HFFc6 (cell line): ENCODE data around the gene CSNK1G3. TPM values are rescaled to one million over a fixed set of nuclear protein-coding genes. Genes with fewer than 3 reads are reported as not detected.
"Not testable (repeated sequence)": the region's sequence is repeated elsewhere in the genome, so short reads cannot be mapped to it uniquely, and the experiment has no call there.

Source experiments
- DNase-seq: peaks from one replicate; pipeline ENCODE4 v3.0.0-alpha.2; 2018
- H3K27ac Mint-ChIP-seq: 2 replicates; pipeline ENCODE4 v1.8.0; 2020; ENCODE audit warnings: mild to moderate bottlenecking, mixed read lengths
- H3K27me3 Mint-ChIP-seq: 2 replicates; pipeline ENCODE4 v1.8.0; 2021; ENCODE audit warnings: mild to moderate bottlenecking, moderate library complexity, mixed read lengths; ENCODE audit not compliant: insufficient read depth
- H3K36me3 Mint-ChIP-seq: 2 replicates; pipeline ENCODE4 v1.8.0; 2021; ENCODE audit warnings: low read depth, mixed read lengths
- H3K4me1 Mint-ChIP-seq: 2 replicates; pipeline ENCODE4 v1.8.0; 2020; ENCODE audit warnings: low read depth, mixed read lengths
- H3K4me3 Mint-ChIP-seq: 2 replicates; pipeline ENCODE4 v1.8.0; 2020; ENCODE audit warnings: mild to moderate bottlenecking, moderate library complexity, mixed read lengths
- H3K9me3 Mint-ChIP-seq: 2 replicates; pipeline ENCODE4 v1.8.0; 2020; ENCODE audit warnings: mild to moderate bottlenecking, mixed read lengths
- CTCF ChIP-seq: fragments of 200-600 bp; sonication (generic); IDR thresholded peaks from 2 replicates; pipeline ENCODE4 v1.5.0; 2021; ENCODE audit warnings: antibody characterized with exemption, mild to moderate bottlenecking
- total RNA-seq, 6 experiments: library from RNA; stranded (reverse); fragmentation: NEBNext Ultra II Directional; extraction: Animal tissue kit (Norgen Biotek cat#: 25700); gene quantifications; 2 replicates in 1 of 6; 3 replicates in 5 of 6; pipeline ENCODE4 v1.2.3, GENCODE V29; 2021

The CSNK1G3 gene
- total RNA-seq, 6 experiments from 2014 or later, result 28.9 to 40.0 (median 33.3) TPM

DNA sequence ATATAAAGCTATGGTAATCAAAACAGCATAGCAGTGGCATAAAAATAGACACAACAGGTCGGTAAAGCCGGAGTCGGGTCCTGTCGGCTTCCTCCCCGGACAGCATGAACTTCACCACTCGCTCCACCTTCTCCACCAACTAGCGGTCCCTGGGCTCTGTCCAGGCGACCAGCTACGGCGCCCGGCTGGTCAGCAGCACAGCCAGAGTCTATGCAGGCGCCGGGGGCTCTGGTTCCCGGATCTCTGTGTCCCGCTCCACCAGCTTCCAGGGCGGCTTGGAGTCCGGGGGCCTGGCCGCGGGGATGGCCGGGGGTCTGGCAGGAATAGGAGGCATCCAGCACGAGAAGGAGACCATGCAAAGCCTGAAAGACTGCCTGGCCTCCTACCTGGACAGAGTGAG is 124.0 kb downstream of the CSNK1G3 start:
- H3K27ac Mint-ChIP-seq, result no peak overlapping the region
- H3K36me3 Mint-ChIP-seq, result no peaks in the 10 kb centered on the region
- no peak overlapping the region for H3K4me3 Mint-ChIP-seq
- no peak for TF ChIP-seq CTCF
- no peaks in the 10 kb centered on the region for H3K4me1 Mint-ChIP-seq
- DNase-seq, result no peak
- H3K27me3 Mint-ChIP-seq, result peaks cover 5% of the 10 kb centered on the region
- H3K9me3 Mint-ChIP-seq, result peaks cover 5% of the 10 kb centered on the region

GRCh38 chr5:123637028-123637427 is 125.1 kb downstream of the CSNK1G3 start:
- not testable (repeated sequence) for H3K36me3 Mint-ChIP-seq

GRCh38 chr5:123639244-123639643 is 127.3 kb downstream of the CSNK1G3 start:
- peaks cover 10% of the 10 kb centered on the region for H3K27me3 Mint-ChIP-seq

More at GRCh38 chr5:123637028-123637427, 125.1 kb downstream of the CSNK1G3 start:
- not testable (repeated sequence) for H3K9me3 Mint-ChIP-seq, H3K4me1 Mint-ChIP-seq, H3K27me3 Mint-ChIP-seq, H3K4me3 Mint-ChIP-seq, H3K27ac Mint-ChIP-seq, DNase-seq

DNA sequence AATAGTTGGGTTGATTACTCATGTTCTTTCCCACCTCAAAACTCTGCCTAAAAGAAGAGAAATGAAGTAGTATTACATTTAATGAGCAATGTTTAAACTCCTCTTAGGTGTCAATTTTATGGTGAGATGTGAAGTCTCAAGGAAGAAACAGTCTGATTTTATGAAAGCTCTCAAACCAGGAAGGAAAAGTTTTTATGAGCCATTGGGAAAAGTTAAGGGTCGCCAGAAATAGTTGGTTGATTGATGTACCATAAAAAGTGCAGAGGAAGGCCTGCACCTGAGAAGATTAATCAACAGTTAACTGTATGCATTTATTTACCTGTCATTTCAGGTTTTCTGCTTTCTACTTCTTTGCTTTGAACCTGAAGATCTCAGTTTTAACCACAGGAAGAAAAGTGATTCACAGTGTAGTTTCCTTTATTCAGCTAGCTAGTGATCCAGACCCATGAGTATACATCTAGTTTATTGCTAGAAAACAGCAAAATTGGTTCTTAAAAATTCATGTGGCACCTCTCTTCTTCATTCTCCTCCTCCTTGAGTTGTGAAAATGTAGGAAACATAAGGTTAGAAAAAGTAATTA is 133.1 kb downstream of the CSNK1G3 start:
- Mint-ChIP-seq H3K36me3 (no peaks in the 10 kb centered on the region), H3K27me3 (peaks cover 7% of the 10 kb centered on the region), H3K4me1 (no peaks in the 10 kb centered on the region), H3K4me3 (no peak overlapping the region), H3K9me3 (no peaks in the 10 kb centered on the region), H3K27ac (no peak overlapping the region)
- no peak for TF ChIP-seq CTCF
- DNase-seq, result no peak

More at GRCh38 chr5:123639244-123639643, 127.3 kb downstream of the CSNK1G3 start:
- TF ChIP-seq CTCF, result no peak
- H3K4me3 Mint-ChIP-seq, result no peak overlapping the region
- no peaks in the 10 kb centered on the region for H3K4me1 Mint-ChIP-seq
- peaks cover 5% of the 10 kb centered on the region for H3K9me3 Mint-ChIP-seq
- no peak overlapping the region for H3K27ac Mint-ChIP-seq
- H3K36me3 Mint-ChIP-seq, result no peaks in the 10 kb centered on the region
- DNase-seq, result no peak

- Mint-ChIP-seq H3K4me1 (no peaks in the 10 kb centered on the region), H3K9me3 (no peaks in the 10 kb centered on the region), H3K27ac (no peak overlapping the region), H3K4me3 (no peak overlapping the region), H3K36me3 (no peaks in the 10 kb centered on the region), H3K27me3 (peaks cover under 1% of the 10 kb centered on the region)
- TF ChIP-seq CTCF, result no peak
- DNase-seq, result no peak
These were observed 135.1 kb downstream of the CSNK1G3 start for GRCh38 chr5:123647066-123647465.

DNA sequence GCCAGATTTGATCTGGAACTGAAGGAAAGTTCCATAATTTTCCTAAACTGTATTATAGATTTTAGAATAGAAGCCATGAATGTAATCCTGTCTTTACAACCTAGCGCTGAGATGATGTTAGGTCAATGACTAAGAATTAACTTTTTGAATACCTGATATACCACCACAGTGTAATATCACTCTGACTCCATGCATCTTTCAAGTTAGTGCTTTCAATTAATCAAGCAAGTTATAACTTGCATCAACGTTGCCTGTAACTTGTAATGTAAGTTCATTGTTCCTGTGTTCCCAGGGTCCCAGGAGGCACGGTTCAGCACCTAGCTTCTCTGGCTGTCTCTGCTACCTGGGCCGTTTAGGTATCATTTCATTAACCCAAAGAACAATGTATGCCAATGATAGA is 139.3 kb downstream of the CSNK1G3 start:
- Mint-ChIP-seq H3K27me3 (no peaks in the 10 kb centered on the region; the same call in 1 of the 2 replicates), H3K9me3 (no peaks in the 10 kb centered on the region), H3K4me3 (no peak overlapping the region), H3K4me1 (no peaks in the 10 kb centered on the region), H3K27ac (no peak overlapping the region), H3K36me3 (no peaks in the 10 kb centered on the region)
- no peak for DNase-seq
- TF ChIP-seq CTCF, result no peak
